Neural crest cell (in vitro differentiated cells): ENCODE data around the gene SOD1. TPM values are rescaled to one million over a fixed set of nuclear protein-coding genes. Genes with fewer than 3 reads are reported as not detected.

Experiments used
- DNase-seq: peaks from one replicate; pipeline ENCODE4 v3.0.0; 2021; ENCODE audit warnings: low read depth, mixed read lengths, low spot score
- H3K27ac Mint-ChIP-seq: one replicate; pipeline ENCODE4 v1.8.0; 2021; ENCODE audit warnings: mild to moderate bottlenecking, mixed read lengths; ENCODE audit not compliant: unreplicated experiment
- H3K27me3 Mint-ChIP-seq: 2 replicates; pipeline ENCODE4 v1.8.0; 2021; ENCODE audit warnings: low read depth, mild to moderate bottlenecking, mixed read lengths
- H3K36me3 Mint-ChIP-seq: 2 replicates; pipeline ENCODE4 v1.8.0; 2021; ENCODE audit warnings: low read depth, mild to moderate bottlenecking, mixed read lengths
- H3K4me1 Mint-ChIP-seq: 2 replicates; pipeline ENCODE4 v1.8.0; 2021; ENCODE audit warnings: mixed read lengths
- H3K4me3 Mint-ChIP-seq: one replicate; pipeline ENCODE4 v1.8.0; 2021; ENCODE audit warnings: mild to moderate bottlenecking, mixed read lengths
- H3K9me3 Mint-ChIP-seq: 2 replicates; pipeline ENCODE4 v1.8.0; 2021; ENCODE audit warnings: mixed read lengths
- CTCF ChIP-seq: fragments of 200-600 bp; sonication (generic); conservative IDR thresholded peaks from 2 replicates; pipeline ENCODE4 v1.5.0; 2021; ENCODE audit warnings: antibody characterized with exemption, mild to moderate bottlenecking
- total RNA-seq: library from RNA; stranded (reverse); gene quantifications from 2 replicates; pipeline ENCODE4 v1.2.1, GENCODE V29; 2021

SOD1 gene
- total RNA-seq, 1 donor from 2014 or later = 241 TPM

GRCh38 chr21:31686272-31686915, 26.9 kb downstream of the SOD1 start:
- no peaks in the 10 kb centered on the region for H3K4me1 Mint-ChIP-seq
- DNase-seq = no peak
- H3K27ac Mint-ChIP-seq = no peak overlapping the region
- peaks cover 30% of the 10 kb centered on the region for H3K36me3 Mint-ChIP-seq
- no peaks in the 10 kb centered on the region for H3K9me3 Mint-ChIP-seq
- H3K27me3 Mint-ChIP-seq = no peaks in the 10 kb centered on the region
- no peak overlapping the region for H3K4me3 Mint-ChIP-seq
- no peak for TF ChIP-seq CTCF

- no peak overlapping the region for H3K27ac Mint-ChIP-seq
- H3K4me3 Mint-ChIP-seq = no peak overlapping the region
- no peaks in the 10 kb centered on the region for H3K4me1 Mint-ChIP-seq
- peaks cover 31% of the 10 kb centered on the region for H3K36me3 Mint-ChIP-seq
- no peaks in the 10 kb centered on the region for H3K9me3 Mint-ChIP-seq
- no peaks in the 10 kb centered on the region for H3K27me3 Mint-ChIP-seq
- TF ChIP-seq CTCF = no peak
- no peak for DNase-seq
Measured at GRCh38 chr21:31687108-31687507, 27.6 kb downstream of the SOD1 start.

- Mint-ChIP-seq H3K9me3 (no peaks in the 10 kb centered on the region), H3K27me3 (no peaks in the 10 kb centered on the region), H3K4me3 (no peak overlapping the region), H3K27ac (no peak overlapping the region), H3K36me3 (peaks cover 29% of the 10 kb centered on the region), H3K4me1 (no peaks in the 10 kb centered on the region)
- no peak for TF ChIP-seq CTCF
- DNase-seq = no peak
Measured at GRCh38 chr21:31688603-31689368, 29.3 kb downstream of the SOD1 start.

GRCh38 chr21:31693222-31693621, 33.7 kb downstream of the SOD1 start:
- no peak overlapping the region for H3K27ac Mint-ChIP-seq
- peaks cover 4% of the 10 kb centered on the region for H3K4me1 Mint-ChIP-seq
- TF ChIP-seq CTCF = no peak
- no peaks in the 10 kb centered on the region for H3K9me3 Mint-ChIP-seq
- H3K27me3 Mint-ChIP-seq = no peaks in the 10 kb centered on the region
- peaks cover 23% of the 10 kb centered on the region for H3K36me3 Mint-ChIP-seq
- no peak overlapping the region for H3K4me3 Mint-ChIP-seq
- no peak for DNase-seq

- peaks cover 4% of the 10 kb centered on the region for H3K4me1 Mint-ChIP-seq
- TF ChIP-seq CTCF = no peak
- H3K27ac Mint-ChIP-seq = peak overlapping the region; percentile 67
- H3K9me3 Mint-ChIP-seq = no peaks in the 10 kb centered on the region
- no peak overlapping the region for H3K4me3 Mint-ChIP-seq
- no peaks in the 10 kb centered on the region for H3K27me3 Mint-ChIP-seq
- DNase-seq = no peak
- H3K36me3 Mint-ChIP-seq = peaks cover 22% of the 10 kb centered on the region
Measured at GRCh38 chr21:31696424-31696823, 36.9 kb downstream of the SOD1 start.
